Tibial nerve (tissue), 4 donors: Measurements from ENCODE around the gene CAMTA1.

Experiments
- CTCF ChIP-seq, 5 experiments: fragments of 200-600 bp in 3 of 5; fragments of 450-650 bp in 2 of 5; sonication (generic) in 3 of 5; IDR thresholded peaks; one replicate each; pipeline ENCODE4 v1.5.1; 2016 to 2019; ENCODE audit warnings: antibody characterized with exemption in 5 of 5, mild to moderate bottlenecking in 3 of 5, moderate library complexity in 2 of 5
- EP300 ChIP-seq, 2 donors: sonication (generic); formaldehyde crosslinking; IDR thresholded peaks; one replicate each; pipeline ENCODE4 v1.6.1; 2017; ENCODE audit warnings: antibody characterized with exemption in 2 of 2, mild to moderate bottlenecking in 1 of 2
- POLR2A ChIP-seq, 2 donors: fragments of 450-650 bp; IDR thresholded peaks; one replicate each; pipeline ENCODE4 v1.6.1; 2017; ENCODE audit warnings: antibody characterized with exemption in 2 of 2, mild to moderate bottlenecking in 2 of 2, moderate library complexity in 2 of 2

GRCh38 chr1:7383671-7384520, 598.6 kb downstream of the CAMTA1 start:
- no peak for TF ChIP-seq EP300 (IDR thresholded peaks at IDR 0.05)
- TF ChIP-seq CTCF (IDR thresholded peaks at IDR 0.05): no peak
- no peak for TF ChIP-seq POLR2A (IDR thresholded peaks at IDR 0.05)
